Astrocyte (in vitro differentiated cells and primary cell): Measurements from ENCODE around the gene C13orf46. TPM values are rescaled to one million over a fixed set of nuclear protein-coding genes. Genes with fewer than 3 reads are reported as not detected.
"Not testable (repeated sequence)": the region's sequence is repeated elsewhere in the genome, so short reads cannot be mapped to it uniquely, and the experiment has no call there.

Source experiments
- DNase-seq: peaks from one replicate; pipeline ENCODE4 v3.0.0-alpha.2; 2010; ENCODE audit warnings: low read depth
- FAIRE-seq: peaks from 2 replicates; lab custom pipeline; 2011; peaks lifted over from hg19 to GRCh38; lab: Jason Lieb, UNC
- H2AFZ ChIP-seq: 2 replicates; pipeline ENCODE4 v1.6.0; 2012; ENCODE audit warnings: low read depth, low read length, inconsistent platforms
- H3K27ac ChIP-seq: 2 replicates; pipeline ENCODE4 v1.5.1; 2011; ENCODE audit warnings: low read depth, low read length, inconsistent platforms
- H3K27me3 ChIP-seq: 2 replicates; pipeline ENCODE4 v1.6.0; 2011; ENCODE audit warnings: low read length, inconsistent platforms; ENCODE audit not compliant: insufficient read depth
- H3K36me3 ChIP-seq: 2 replicates; pipeline ENCODE4 v1.5.1; 2011; ENCODE audit warnings: low read length, inconsistent platforms; ENCODE audit not compliant: insufficient read depth
- H3K4me1 ChIP-seq: 2 replicates; pipeline ENCODE4 v1.5.1; 2011; ENCODE audit warnings: low read length, inconsistent platforms; ENCODE audit not compliant: insufficient read depth
- H3K4me2 ChIP-seq: 2 replicates; pipeline ENCODE4 v1.6.0; 2012; ENCODE audit warnings: low read length, inconsistent platforms
- H3K4me3 ChIP-seq: 2 replicates; pipeline ENCODE4 v1.5.1; 2011; ENCODE audit warnings: low read depth, mild to moderate bottlenecking, low read length, inconsistent platforms; ENCODE audit not compliant: insufficient read depth
- H3K79me2 ChIP-seq: 2 replicates; pipeline ENCODE4 v1.6.0; 2012; ENCODE audit warnings: mild to moderate bottlenecking, low read length, inconsistent platforms; ENCODE audit not compliant: insufficient read depth
- H3K9ac ChIP-seq: 2 replicates; pipeline ENCODE4 v1.6.0; 2012; ENCODE audit warnings: mild to moderate bottlenecking, low read length, inconsistent platforms
- H3K9me3 ChIP-seq: 2 replicates; pipeline ENCODE4 v1.5.1; 2012; ENCODE audit warnings: low read depth, mild to moderate bottlenecking, low read length, inconsistent platforms; ENCODE audit not compliant: insufficient read depth
- H4K20me1 ChIP-seq: 2 replicates; pipeline ENCODE4 v1.6.0; 2012; ENCODE audit warnings: low read length, inconsistent platforms; ENCODE audit not compliant: insufficient read depth
- H3K27ac Mint-ChIP-seq: one replicate; pipeline ENCODE4 v1.8.0; 2021; ENCODE audit warnings: mild to moderate bottlenecking, mixed read lengths; ENCODE audit not compliant: unreplicated experiment
- H3K27me3 Mint-ChIP-seq: one replicate; pipeline ENCODE4 v1.8.0; 2021; ENCODE audit warnings: low read depth, mixed read lengths; ENCODE audit not compliant: unreplicated experiment
- H3K36me3 Mint-ChIP-seq: one replicate; pipeline ENCODE4 v1.8.0; 2021; ENCODE audit warnings: low read depth, mixed read lengths; ENCODE audit not compliant: unreplicated experiment
- H3K4me1 Mint-ChIP-seq: one replicate; pipeline ENCODE4 v1.8.0; 2021; ENCODE audit warnings: low read depth, mixed read lengths; ENCODE audit not compliant: unreplicated experiment
- H3K4me3 Mint-ChIP-seq: one replicate; pipeline ENCODE4 v1.8.0; 2021; ENCODE audit warnings: mild to moderate bottlenecking, moderate library complexity, mixed read lengths; ENCODE audit not compliant: unreplicated experiment
- H3K9me3 Mint-ChIP-seq: one replicate; pipeline ENCODE4 v1.8.0; 2021; ENCODE audit warnings: mild to moderate bottlenecking, mixed read lengths; ENCODE audit not compliant: unreplicated experiment
- CTCF ChIP-seq: IDR thresholded peaks from 2 replicates; pipeline ENCODE4 v1.5.1; 2011; ENCODE audit warnings: low read depth, mild to moderate bottlenecking, inconsistent platforms, low read length, moderate library complexity; ENCODE audit not compliant: insufficient read depth
- EZH2 ChIP-seq: IDR thresholded peaks from 2 replicates; pipeline ENCODE4 v1.6.1; 2012; ENCODE audit warnings: mild to moderate bottlenecking, low read length, inconsistent platforms; ENCODE audit not compliant: insufficient read depth
- total RNA-seq: library from RNA; stranded (reverse); gene quantifications from 2 replicates; pipeline ENCODE4 v1.2.1, GENCODE V29; 2021

Gene C13orf46
- total RNA-seq, 1 donor from 2014 or later: 5.0 TPM

- Mint-ChIP-seq H3K9me3 (no peaks in the 10 kb centered on the region), H3K27ac (no peak overlapping the region), H3K4me3 (no peak overlapping the region), H3K27me3 (no peaks in the 10 kb centered on the region), H3K36me3 (peaks cover 31% of the 10 kb centered on the region), H3K4me1 (peaks cover 14% of the 10 kb centered on the region)
- Histone ChIP-seq H3K4me3 (no peak overlapping the region), H3K27ac (no peak overlapping the region), H3K4me1 (peaks cover 24% of the 10 kb centered on the region), H3K36me3 (peaks cover 25% of the 10 kb centered on the region), H2AFZ (no peak overlapping the region), H3K9me3 (no peaks in the 10 kb centered on the region), H3K9ac (no peak overlapping the region), H4K20me1 (peaks cover 50% of the 10 kb centered on the region), H3K79me2 (peaks cover 35% of the 10 kb centered on the region), H3K27me3 (no peaks in the 10 kb centered on the region), H3K4me2 (no peak overlapping the region)
- TF ChIP-seq CTCF (no peak), EZH2 (no peak)
- DNase-seq (no peak), FAIRE-seq (no peak)
These were observed 47.8 kb upstream of the C13orf46 start for GRCh38 chr13:114021464-114022308.

DNA sequence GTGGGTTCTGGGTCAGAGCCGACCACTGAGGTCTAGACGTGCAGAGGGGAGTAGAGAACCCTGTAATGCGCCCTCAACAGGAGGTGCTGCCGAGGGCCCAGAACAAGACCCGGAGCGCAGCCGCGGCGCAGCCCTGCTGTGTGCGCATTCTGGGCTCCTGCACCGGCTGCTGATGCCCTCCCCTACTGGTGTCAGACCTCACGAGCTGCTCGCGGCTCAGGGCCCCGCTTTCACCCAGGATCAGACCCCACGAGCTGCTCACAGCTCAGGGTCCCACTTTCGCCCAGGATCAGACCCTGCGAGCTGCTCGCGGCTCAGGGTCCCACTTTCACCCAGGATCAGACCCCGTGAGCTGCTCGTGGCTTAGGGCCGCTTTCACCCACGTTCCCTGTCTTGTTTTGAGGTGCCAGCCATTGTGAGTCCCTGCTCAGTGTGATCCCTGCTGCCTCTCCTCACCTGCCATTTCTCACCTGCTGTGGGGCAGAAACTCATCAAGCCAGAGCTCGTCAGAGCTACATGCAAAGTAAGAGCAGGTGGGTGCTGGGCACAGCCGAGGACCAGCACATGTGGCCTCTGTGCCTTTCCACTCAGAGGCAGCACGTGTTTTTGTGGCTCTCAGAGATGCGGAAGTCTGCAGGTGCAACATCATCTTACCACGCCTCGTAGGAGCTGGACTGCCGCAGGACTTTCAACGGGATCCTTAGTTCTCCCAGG lies 47.0 kb upstream of the C13orf46 start:
- Histone ChIP-seq H4K20me1 (peaks cover 44% of the 10 kb centered on the region), H3K27ac (no peak overlapping the region), H3K27me3 (no peaks in the 10 kb centered on the region), H3K9ac (no peak overlapping the region), H3K36me3 (peaks cover 31% of the 10 kb centered on the region), H3K4me3 (no peak overlapping the region), H3K9me3 (no peaks in the 10 kb centered on the region), H3K4me2 (no peak overlapping the region), H3K79me2 (peaks cover 27% of the 10 kb centered on the region), H3K4me1 (peaks cover 16% of the 10 kb centered on the region), H2AFZ (no peak overlapping the region)
- no peak for DNase-seq
- TF ChIP-seq EZH2 (no peak), CTCF (no peak)
- Mint-ChIP-seq H3K27ac (no peak overlapping the region), H3K36me3 (peaks cover 30% of the 10 kb centered on the region), H3K4me1 (peaks cover 8% of the 10 kb centered on the region), H3K9me3 (no peaks in the 10 kb centered on the region), H3K4me3 (no peak overlapping the region), H3K27me3 (no peaks in the 10 kb centered on the region)
- no peak for FAIRE-seq

GRCh38 chr13:114020134-114020533 lies 46.3 kb upstream of the C13orf46 start:
- not testable (repeated sequence) for FAIRE-seq
- H3K36me3 ChIP-seq: peaks cover 33% of the 10 kb centered on the region

More at GRCh38 chr13:114020134-114020533, 46.3 kb upstream of the C13orf46 start:
- H3K9ac ChIP-seq, H3K4me2 ChIP-seq, H3K4me3 ChIP-seq, H2AFZ ChIP-seq, H3K27ac Mint-ChIP-seq, DNase-seq, H3K4me1 Mint-ChIP-seq, H3K9me3 ChIP-seq, H3K27me3 Mint-ChIP-seq, H3K4me1 ChIP-seq, H3K4me3 Mint-ChIP-seq, H3K27me3 ChIP-seq, H3K27ac ChIP-seq, H3K9me3 Mint-ChIP-seq: not testable (repeated sequence)
- peaks cover 20% of the 10 kb centered on the region for H3K79me2 ChIP-seq
- H4K20me1 ChIP-seq: peaks cover 36% of the 10 kb centered on the region
- H3K36me3 Mint-ChIP-seq: peaks cover 28% of the 10 kb centered on the region
